Naive B cell (primary cell): ENCODE measurements around the gene KDM4C. TPM values are rescaled to one million over a fixed set of nuclear protein-coding genes. Genes with fewer than 3 reads are reported as not detected.
A peak's percentile ranks its signal among the peaks of the same experiment; 100 is the strongest.
"Not testable (repeated sequence)": the region's sequence is repeated elsewhere in the genome, so short reads cannot be mapped to it uniquely, and the experiment has no call there.

Experiments used
- ATAC-seq, 2 donors: fragments of 150-1000 bp; cut with Tn5 transposase; 2 replicates each; pipeline ENCODE4 v1.10.0; 2021; ENCODE audit warnings: low read depth in 2 of 2, mild to moderate bottlenecking in 2 of 2, moderate library complexity in 2 of 2
- DNase-seq: peaks from one replicate; pipeline ENCODE4 v3.0.0; 2022
- H3K27ac Mint-ChIP-seq, 6 donors: one replicate each; pipeline ENCODE4 v1.8.0; 2020 to 2022; ENCODE audit warnings: mild to moderate bottlenecking in 6 of 6, mixed read lengths in 6 of 6, moderate library complexity in 5 of 6, inconsistent platforms in 2 of 6
- H3K27me3 Mint-ChIP-seq, 3 donors: one replicate each; pipeline ENCODE4 v1.8.0; 2021 to 2022; ENCODE audit warnings: mixed read lengths in 3 of 3, mild to moderate bottlenecking in 1 of 3
- H3K36me3 Mint-ChIP-seq, 2 donors: one replicate each; pipeline ENCODE4 v1.8.0; 2020 to 2022; ENCODE audit warnings: mixed read lengths in 2 of 2, inconsistent platforms in 1 of 2, mild to moderate bottlenecking in 1 of 2
- H3K4me1 Mint-ChIP-seq, 3 donors: one replicate each; pipeline ENCODE4 v1.8.0; 2020 to 2022; ENCODE audit warnings: mixed read lengths in 3 of 3, inconsistent platforms in 1 of 3, mild to moderate bottlenecking in 1 of 3, moderate library complexity in 1 of 3
- H3K4me3 Mint-ChIP-seq, 8 donors: one replicate each; pipeline ENCODE4 v1.8.0; 2020 to 2022; ENCODE audit warnings: mild to moderate bottlenecking in 8 of 8, mixed read lengths in 8 of 8, moderate library complexity in 8 of 8, inconsistent platforms in 2 of 8
- H3K9me3 Mint-ChIP-seq, 7 donors: one replicate each; pipeline ENCODE4 v1.8.0; 2020 to 2022; ENCODE audit warnings: mixed read lengths in 7 of 7, mild to moderate bottlenecking in 5 of 7, inconsistent platforms in 2 of 7, moderate library complexity in 1 of 7
- polyA plus RNA-seq, 6 donors: library from polyadenylated mRNA; unstranded; fragments of 300-500 nt; fragmentation: Illumina TruSeq; gene quantifications; one replicate each; pipeline ENCODE4 v1.2.3, GENCODE V29; 2021; ENCODE audit warnings: low read depth in 6 of 6

The KDM4C gene
- polyA plus RNA-seq, 6 donors from 2014 or later = 54.5 to 83.5 (median 68.2) TPM

- ATAC-seq (no peak), DNase-seq (no peak)
- Mint-ChIP-seq H3K27me3 (no peaks in the 10 kb centered on the region), H3K36me3 (peaks cover 7 to 9% of the 10 kb centered on the region in 2 donors), H3K27ac (peak overlapping the region in 4 of 6 donors; percentile 14 to 52 (median 26)), H3K9me3 (peaks cover 0 to 6% (median 3%) of the 10 kb centered on the region in 7 donors), H3K4me1 (peaks cover 51 to 89% (median 79%) of the 10 kb centered on the region in 3 donors), H3K4me3 (peak overlapping the region in 1 of 8 donors; percentile 45)
These were observed 8.8 kb downstream of the KDM4C start for GRCh38 chr9:6766606-6767005.

- not testable (repeated sequence) for ATAC-seq, H3K27me3 Mint-ChIP-seq, H3K36me3 Mint-ChIP-seq, H3K9me3 Mint-ChIP-seq, DNase-seq
- peak overlapping the region in 3 of 6 donors; percentile 42 to 79 (median 58) for H3K27ac Mint-ChIP-seq
- peaks cover 37 to 82% (median 60%) of the 10 kb centered on the region in 3 donors for H3K4me1 Mint-ChIP-seq
- peak overlapping the region in 2 of 8 donors; percentile 32 to 70 for H3K4me3 Mint-ChIP-seq
These were observed 10.8 kb downstream of the KDM4C start for GRCh38 chr9:6768587-6768986.

DNA sequence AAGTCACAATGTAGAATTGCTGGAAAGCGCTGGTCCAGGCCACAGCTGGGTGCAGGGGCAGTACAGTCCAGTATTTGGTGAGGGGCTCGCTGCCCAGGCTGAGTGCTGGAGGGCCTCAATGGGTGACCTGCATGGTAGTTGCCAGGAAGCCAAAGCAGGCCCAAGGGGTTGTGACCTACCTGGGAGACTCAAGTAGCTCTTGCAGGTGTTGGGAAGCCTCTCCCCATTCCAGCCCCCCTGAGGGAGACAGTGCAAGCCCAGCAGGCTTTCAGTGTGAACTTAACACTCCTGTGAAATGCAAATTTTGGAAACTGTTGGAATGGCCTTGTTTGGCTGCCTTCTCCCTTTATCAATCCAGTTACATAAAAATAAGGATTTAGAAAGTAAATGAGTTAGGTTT is 13.9 kb downstream of the KDM4C start:
- H3K4me1 Mint-ChIP-seq = peaks cover 24 to 74% (median 42%) of the 10 kb centered on the region in 3 donors
- H3K9me3 Mint-ChIP-seq = no peaks in the 10 kb centered on the region
- ATAC-seq = no peak
- H3K27me3 Mint-ChIP-seq = no peaks in the 10 kb centered on the region
- peak overlapping the region in 1 of 8 donors; percentile 40 for H3K4me3 Mint-ChIP-seq
- no peak for DNase-seq
- H3K27ac Mint-ChIP-seq = peak overlapping the region in 2 of 6 donors; percentile 49 to 79
- H3K36me3 Mint-ChIP-seq = peaks cover 0 to 5% of the 10 kb centered on the region in 2 donors

GRCh38 chr9:6777213-6777902 is 19.6 kb downstream of the KDM4C start:
- H3K36me3 Mint-ChIP-seq = peaks cover 0 to 5% of the 10 kb centered on the region in 2 donors
- H3K27ac Mint-ChIP-seq = peak overlapping the region; percentile 1 to 76 (median 68)
- peaks cover 42 to 73% (median 55%) of the 10 kb centered on the region in 3 donors for H3K4me1 Mint-ChIP-seq
- DNase-seq (peak; percentile 23), ATAC-seq (peak; percentile 64 to 67)
- no peaks in the 10 kb centered on the region for H3K27me3 Mint-ChIP-seq
- H3K4me3 Mint-ChIP-seq = peak overlapping the region; percentile 33 to 81 (median 62)
- no peaks in the 10 kb centered on the region for H3K9me3 Mint-ChIP-seq

- H3K27ac Mint-ChIP-seq = peak overlapping the region; percentile 20 to 89 (median 58)
- peak overlapping the region; percentile 39 to 88 (median 76) for H3K4me3 Mint-ChIP-seq
- H3K27me3 Mint-ChIP-seq = no peaks in the 10 kb centered on the region
- no peaks in the 10 kb centered on the region for H3K9me3 Mint-ChIP-seq
- H3K4me1 Mint-ChIP-seq = peaks cover 62 to 90% (median 77%) of the 10 kb centered on the region in 3 donors
- no peak for ATAC-seq
- H3K36me3 Mint-ChIP-seq = peaks cover 0 to 5% of the 10 kb centered on the region in 2 donors
- no peak for DNase-seq
These were observed 21.9 kb downstream of the KDM4C start for GRCh38 chr9:6779417-6780241.

GRCh38 chr9:6780690-6781089 is 22.9 kb downstream of the KDM4C start:
- ATAC-seq (no peak), DNase-seq (no peak)
- H3K27me3 Mint-ChIP-seq = no peaks in the 10 kb centered on the region
- peaks cover 60 to 91% (median 77%) of the 10 kb centered on the region in 3 donors for H3K4me1 Mint-ChIP-seq
- no peaks in the 10 kb centered on the region for H3K9me3 Mint-ChIP-seq
- H3K36me3 Mint-ChIP-seq = no peaks in the 10 kb centered on the region
- peak overlapping the region in 3 of 8 donors; percentile 16 to 45 (median 41) for H3K4me3 Mint-ChIP-seq
- H3K27ac Mint-ChIP-seq = peak overlapping the region in 3 of 6 donors; percentile 38 to 88 (median 46)

DNA sequence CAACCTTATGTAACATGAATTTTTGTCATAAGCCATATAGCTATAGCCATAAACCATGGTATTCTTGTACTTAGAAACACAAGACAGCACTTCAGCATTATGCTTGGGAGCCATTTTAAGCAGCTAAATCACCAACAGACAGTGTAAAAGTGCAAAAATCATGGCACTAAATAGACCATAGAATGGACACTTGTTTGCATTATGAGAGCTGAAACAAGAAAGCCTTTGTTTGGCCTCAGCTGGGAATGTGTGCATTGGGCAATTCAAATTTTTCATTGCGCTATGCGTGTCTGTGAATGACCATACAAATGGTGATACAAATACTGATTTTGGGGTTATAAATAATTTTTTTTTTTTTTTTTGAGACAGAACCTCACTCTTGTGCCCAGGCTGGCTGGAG is 23.7 kb downstream of the KDM4C start:
- H3K4me1 Mint-ChIP-seq = peaks cover 64 to 91% (median 83%) of the 10 kb centered on the region in 3 donors
- ATAC-seq (no peak), DNase-seq (no peak)
- H3K36me3 Mint-ChIP-seq = no peaks in the 10 kb centered on the region
- no peaks in the 10 kb centered on the region for H3K27me3 Mint-ChIP-seq
- H3K27ac Mint-ChIP-seq = peak overlapping the region in 1 of 6 donors; percentile 58
- H3K9me3 Mint-ChIP-seq = no peaks in the 10 kb centered on the region
- no peak overlapping the region for H3K4me3 Mint-ChIP-seq

- H3K4me1 Mint-ChIP-seq = peaks cover 57 to 88% (median 79%) of the 10 kb centered on the region in 3 donors
These were observed 24.6 kb downstream of the KDM4C start for GRCh38 chr9:6782345-6782744.

GRCh38 chr9:6782981-6783380 is 25.2 kb downstream of the KDM4C start:
- DNase-seq (no peak), ATAC-seq (peak; percentile 60 to 66)
- Mint-ChIP-seq H3K27me3 (no peaks in the 10 kb centered on the region), H3K4me1 (peaks cover 58 to 88% (median 80%) of the 10 kb centered on the region in 3 donors), H3K36me3 (no peaks in the 10 kb centered on the region), H3K4me3 (peak overlapping the region in 6 of 8 donors; percentile 0 to 86 (median 50)), H3K9me3 (no peaks in the 10 kb centered on the region), H3K27ac (peak overlapping the region; percentile 1 to 86 (median 36))

More at GRCh38 chr9:6782345-6782744, 24.6 kb downstream of the KDM4C start:
- Mint-ChIP-seq H3K27me3 (no peaks in the 10 kb centered on the region), H3K27ac (peak overlapping the region in 4 of 6 donors; percentile 11 to 61 (median 56)), H3K9me3 (no peaks in the 10 kb centered on the region), H3K36me3 (no peaks in the 10 kb centered on the region), H3K4me3 (peak overlapping the region in 6 of 8 donors; percentile 9 to 69 (median 24))
- DNase-seq = no peak
- no peak for ATAC-seq

DNA sequence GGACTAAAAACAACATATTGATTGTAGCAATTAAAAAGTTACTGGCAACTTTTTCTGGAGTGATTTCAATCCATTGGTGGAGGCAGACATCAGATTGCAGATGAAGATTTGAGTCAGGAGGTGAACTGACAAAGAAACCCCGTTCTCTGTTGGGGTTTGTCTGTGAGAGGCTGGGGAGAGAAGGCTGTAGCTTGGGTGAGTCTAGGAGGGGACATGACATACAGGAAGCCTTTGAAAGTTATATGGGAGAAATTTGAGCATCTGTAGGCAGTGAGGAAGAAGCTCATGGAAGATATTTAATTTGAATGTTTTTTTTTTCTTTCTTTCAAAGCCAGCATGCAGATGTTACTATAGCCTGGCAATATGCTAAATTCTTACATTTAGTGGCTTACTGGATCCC is 26.0 kb downstream of the KDM4C start:
- ATAC-seq (no peak), DNase-seq (no peak)
- peak overlapping the region in 6 of 8 donors; percentile 0 to 86 (median 50) for H3K4me3 Mint-ChIP-seq
- H3K9me3 Mint-ChIP-seq = no peaks in the 10 kb centered on the region
- no peaks in the 10 kb centered on the region for H3K36me3 Mint-ChIP-seq
- H3K27ac Mint-ChIP-seq = peak overlapping the region; percentile 44 to 90 (median 71)
- no peaks in the 10 kb centered on the region for H3K27me3 Mint-ChIP-seq
- peaks cover 66 to 93% (median 88%) of the 10 kb centered on the region in 3 donors for H3K4me1 Mint-ChIP-seq

DNA sequence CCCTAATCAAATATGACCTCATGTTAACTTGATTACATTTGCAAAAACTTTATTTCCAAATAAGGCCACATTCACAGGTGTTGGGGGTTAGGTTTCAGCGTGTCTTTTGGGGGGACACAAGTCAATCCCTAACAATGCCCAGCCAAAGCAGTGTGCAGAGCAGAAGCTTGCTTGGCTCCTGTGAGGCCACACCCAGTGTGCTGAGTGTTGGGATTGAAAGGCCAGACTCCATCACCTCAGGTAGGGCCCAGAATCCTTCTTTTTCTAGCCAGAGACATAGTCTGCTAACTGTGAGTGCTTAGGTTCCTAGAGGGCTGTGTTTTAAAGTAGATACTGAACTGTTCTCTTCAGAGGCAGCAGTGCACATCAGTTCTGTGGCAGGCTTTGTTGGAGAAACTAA is 27.9 kb downstream of the KDM4C start:
- Mint-ChIP-seq H3K27me3 (no peaks in the 10 kb centered on the region), H3K4me3 (peak overlapping the region in 4 of 8 donors; percentile 9 to 74 (median 50)), H3K9me3 (no peaks in the 10 kb centered on the region), H3K36me3 (no peaks in the 10 kb centered on the region), H3K27ac (peak overlapping the region in 5 of 6 donors; percentile 1 to 86 (median 74)), H3K4me1 (peaks cover 57 to 80% (median 72%) of the 10 kb centered on the region in 3 donors)
- no peak for ATAC-seq
- no peak for DNase-seq

GRCh38 chr9:6787793-6788161 is 30.0 kb downstream of the KDM4C start:
- Mint-ChIP-seq H3K9me3 (no peaks in the 10 kb centered on the region), H3K27ac (peak overlapping the region; percentile 31 to 91 (median 84)), H3K36me3 (no peaks in the 10 kb centered on the region), H3K4me3 (peak overlapping the region in 2 of 8 donors; percentile 9 to 57), H3K4me1 (peaks cover 46 to 70% (median 55%) of the 10 kb centered on the region in 3 donors), H3K27me3 (no peaks in the 10 kb centered on the region)
- ATAC-seq = no peak
- DNase-seq = no peak
